GM23338 (cell line): ENCODE measurements around the gene MRPS34. TPM values are rescaled to one million over a fixed set of nuclear protein-coding genes. Genes with fewer than 3 reads are reported as not detected.

Source experiments
- ATAC-seq: fragments of 200-7000 bp; cut with Tn5 transposase; 3 replicates; pipeline ENCODE4 v1.9.1; 2020
- DNase-seq: peaks from one replicate; pipeline ENCODE4 v3.0.0-alpha.2; 2015; ENCODE audit warnings: low spot score
- H2AFZ ChIP-seq: fragments of 200-600 bp; sonication (generic); 2 replicates; pipeline ENCODE4 v1.8.0; 2016; ENCODE audit warnings: antibody characterized with exemption, mild to moderate bottlenecking, moderate library complexity
- H3F3A ChIP-seq: fragments of 200-600 bp; sonication (generic); replicated peaks from 2 replicates; pipeline ENCODE4 v1.8.0; 2017; ENCODE audit warnings: antibody characterized with exemption, mixed run types, low read depth
- H3K27ac ChIP-seq: fragments of 200-600 bp; sonication (generic); 2 replicates; pipeline ENCODE4 v1.6.1; 2016; ENCODE audit warnings: low read depth
- H3K27me3 ChIP-seq: fragments of 200-600 bp; sonication (generic); 2 replicates; pipeline ENCODE4 v1.8.0; 2016; ENCODE audit warnings: mild to moderate bottlenecking, mixed run types, moderate library complexity; ENCODE audit not compliant: insufficient read depth
- H3K36me3 ChIP-seq: fragments of 200-600 bp; sonication (generic); 2 replicates; pipeline ENCODE4 v1.8.0; 2016; ENCODE audit warnings: mild to moderate bottlenecking; ENCODE audit not compliant: insufficient read depth
- H3K4me1 ChIP-seq: fragments of 200-600 bp; sonication (generic); 2 replicates; pipeline ENCODE4 v1.8.0; 2016; ENCODE audit warnings: mild to moderate bottlenecking, moderate library complexity; ENCODE audit not compliant: insufficient read depth
- H3K4me2 ChIP-seq: fragments of 200-600 bp; sonication (generic); 2 replicates; pipeline ENCODE4 v1.7.1; 2017; ENCODE audit warnings: mixed run types
- H3K4me3 ChIP-seq: fragments of 200-600 bp; sonication (generic); 2 replicates; pipeline ENCODE4 v1.6.1; 2016; ENCODE audit warnings: mixed run types
- H3K79me2 ChIP-seq: fragments of 200-600 bp; sonication (generic); replicated peaks from 2 replicates; pipeline ENCODE4 v1.8.0; 2017; ENCODE audit warnings: mild to moderate bottlenecking; ENCODE audit not compliant: insufficient read depth
- H3K9me2 ChIP-seq: fragments of 200-600 bp; sonication (generic); 2 replicates; pipeline ENCODE4 v1.8.0; 2017; ENCODE audit not compliant: insufficient read depth
- H4K20me1 ChIP-seq: fragments of 200-600 bp; sonication (generic); replicated peaks from 2 replicates; pipeline ENCODE4 v1.8.0; 2017; ENCODE audit warnings: mild to moderate bottlenecking; ENCODE audit not compliant: insufficient read depth
- H3K27ac Mint-ChIP-seq: 2 replicates; pipeline ENCODE4 v1.8.0; 2020; ENCODE audit warnings: inconsistent platforms, mild to moderate bottlenecking, moderate library complexity, mixed read lengths
- H3K27me3 Mint-ChIP-seq: 3 replicates; pipeline ENCODE4 v1.8.0; 2022; ENCODE audit warnings: low read depth, mild to moderate bottlenecking, moderate library complexity, mixed read lengths, inconsistent platforms; ENCODE audit not compliant: insufficient read depth, poor library complexity
- H3K36me3 Mint-ChIP-seq: 3 replicates; pipeline ENCODE4 v1.8.0; 2021; ENCODE audit warnings: low read depth, mild to moderate bottlenecking, inconsistent platforms, moderate library complexity, mixed read lengths
- H3K4me1 Mint-ChIP-seq: 3 replicates; pipeline ENCODE4 v1.8.0; 2020; ENCODE audit warnings: mild to moderate bottlenecking, inconsistent platforms, mixed read lengths
- H3K4me3 Mint-ChIP-seq: 3 replicates; pipeline ENCODE4 v1.8.0; 2021; ENCODE audit warnings: moderate library complexity, mild to moderate bottlenecking, inconsistent platforms, mixed read lengths
- H3K9me3 Mint-ChIP-seq: 3 replicates; pipeline ENCODE4 v1.8.0; 2020; ENCODE audit warnings: moderate library complexity, mild to moderate bottlenecking, inconsistent platforms, mixed read lengths
- CREB1 ChIP-seq: fragments of 250-450 bp; sonication (Bioruptor Pico); IDR thresholded peaks from 2 replicates; pipeline ENCODE4 v1.5.0; 2020; ENCODE audit warnings: low read depth, mild to moderate bottlenecking, moderate library complexity
- CTCF ChIP-seq, 2 experiments: fragments of 200-600 bp in 1 of 2; sonication (generic) in 1 of 2; conservative IDR thresholded peaks; 2 replicates each; pipeline versions ENCODE4 v1.5.1 to v1.6.1; 2016 to 2017; ENCODE audit warnings: antibody characterized with exemption in 2 of 2, low read depth in 2 of 2, mild to moderate bottlenecking in 2 of 2, moderate library complexity in 1 of 2
- ETS1 ChIP-seq: IDR thresholded peaks from 2 replicates; pipeline ENCODE4 v1.6.1; 2016; ENCODE audit warnings: antibody characterized with exemption
- EZH2 ChIP-seq: fragments of 200-600 bp; sonication (generic); IDR thresholded peaks from one replicate; pipeline ENCODE4 v1.8.0; 2017; ENCODE audit warnings: antibody characterized with exemption, mild to moderate bottlenecking, low read depth; ENCODE audit not compliant: unreplicated experiment
- EZH2phosphoT487 ChIP-seq: fragments of 200-600 bp; sonication (generic); IDR thresholded peaks from one replicate; pipeline ENCODE4 v1.8.1; 2018; ENCODE audit warnings: antibody characterized with exemption; ENCODE audit not compliant: unreplicated experiment
- JUNB ChIP-seq: IDR thresholded peaks from one replicate; pipeline ENCODE4 v1.6.1; 2016; ENCODE audit warnings: antibody characterized with exemption; ENCODE audit not compliant: unreplicated experiment
- NANOG ChIP-seq: IDR thresholded peaks from 2 replicates; pipeline ENCODE4 v1.6.1; 2016; ENCODE audit warnings: antibody characterized with exemption, borderline replicate concordance
- POLR2AphosphoS5 ChIP-seq: IDR thresholded peaks from 2 replicates; pipeline ENCODE4 v1.6.1; 2016; ENCODE audit warnings: antibody characterized with exemption, low read depth
- REST ChIP-seq: IDR thresholded peaks from one replicate; pipeline ENCODE4 v1.6.1; 2018; ENCODE audit warnings: antibody characterized with exemption; ENCODE audit not compliant: unreplicated experiment
- STAT1 ChIP-seq: IDR thresholded peaks from one replicate; pipeline ENCODE4 v1.6.1; 2016; ENCODE audit warnings: antibody characterized with exemption; ENCODE audit not compliant: unreplicated experiment
- ZNF114 ChIP-seq: fragments of 250-450 bp; sonication (Bioruptor Pico); IDR thresholded peaks from 2 replicates; pipeline ENCODE4 v1.5.0; 2020; ENCODE audit warnings: mild to moderate bottlenecking, moderate library complexity
- ZNF331 ChIP-seq: fragments of 250-450 bp; sonication (Bioruptor Pico); IDR thresholded peaks from 2 replicates; pipeline ENCODE4 v1.5.0; 2020; ENCODE audit warnings: low read depth, mild to moderate bottlenecking, moderate library complexity
- ZNF462 ChIP-seq: fragments of 250-450 bp; sonication (Bioruptor Pico); IDR thresholded peaks from 2 replicates; pipeline ENCODE4 v1.5.0; 2020; ENCODE audit warnings: mild to moderate bottlenecking, moderate library complexity
- polyA plus RNA-seq: library from polyadenylated mRNA; unstranded; fragments of >200 nt; fragmentation: Nextera tagmentation; extraction: Ambion mirVana; gene quantifications from 2 replicates; pipeline ENCODE4 v1.2.1, GENCODE V29; 2016
- total RNA-seq: library from RNA; depleted of rRNA; stranded (reverse); fragments of >200 nt; shearing (Covaris generic); gene quantifications from 2 replicates; pipeline ENCODE4 v1.2.3, GENCODE V29; 2014

The MRPS34 gene
- total and polyA plus RNA-seq, 2 experiments from 2014 or later, result 248 to 391 TPM

- H3K4me3 ChIP-seq, result no peak overlapping the region
- H3K27ac Mint-ChIP-seq, result no peak overlapping the region
- H3K4me1 Mint-ChIP-seq, result no peaks in the 10 kb centered on the region; the same call in 2 of the 3 replicates
- no peak overlapping the region for H3K27ac ChIP-seq
- no peaks in the 10 kb centered on the region for H3K27me3 ChIP-seq
- H3F3A ChIP-seq, result 0 out of 2 replicates have a peak, but pooled peaks cover 6% of the 10 kb centered on the region
- peaks cover 6% of the 10 kb centered on the region; the same call in 1 of the 2 replicates for H3K79me2 ChIP-seq
- H3K27me3 Mint-ChIP-seq, result peaks cover 8% of the 10 kb centered on the region
- no peaks in the 10 kb centered on the region for H3K9me2 ChIP-seq
- H3K4me2 ChIP-seq, result no peak overlapping the region
- no peaks in the 10 kb centered on the region for H3K36me3 Mint-ChIP-seq
- H3K4me3 Mint-ChIP-seq, result no peak overlapping the region
- ATAC-seq, result no peak
- TF ChIP-seq ETS1 (no peak), JUNB (no peak), POLR2AphosphoS5 (no peak), CTCF (conservative IDR thresholded peaks at IDR 0.05; ENCODE audit: low read depth in 2 of 2) (no peak), EZH2phosphoT487 (no peak), CREB1 (CRISPR knock-in tag) (no peak), ZNF331 (CRISPR knock-in tag) (no peak), ZNF114 (CRISPR knock-in tag) (no peak), EZH2 (no peak), NANOG (no peak), STAT1 (no peak), REST (no peak), ZNF462 (no peak)
- no peaks in the 10 kb centered on the region for H3K36me3 ChIP-seq
- H2AFZ ChIP-seq, result no peak overlapping the region
- DNase-seq, result no peak
- no peaks in the 10 kb centered on the region for H3K9me3 Mint-ChIP-seq
- H3K4me1 ChIP-seq, result no peaks in the 10 kb centered on the region; the same call in 1 of the 2 replicates
- no peaks in the 10 kb centered on the region; the same call in 1 of the 2 replicates for H4K20me1 ChIP-seq
Measured at GRCh38 chr16:1821861-1822611, 49.1 kb upstream of the MRPS34 start.
